ENCODE data around the gene S100A7A.
A peak's percentile ranks its signal among the peaks of the same experiment; 100 is the strongest.

Gene S100A7A

GRCh38 chr1:153465811-153466636 lies 49.7 kb downstream of the S100A7A start:
- DNase-seq = peak; percentile 73

- no peak for DNase-seq
These were observed 50.6 kb downstream of the S100A7A start for GRCh38 chr1:153466908-153467307.

GRCh38 chr1:153470707-153471106 lies 54.4 kb downstream of the S100A7A start:
- DNase-seq = no peak

Data from RPMI8226 (cell line).